PC-3 (cell line): ENCODE measurements around the gene MAPK8IP2. TPM values are rescaled to one million over a fixed set of nuclear protein-coding genes. Genes with fewer than 3 reads are reported as not detected.

ENCODE experiments used
- ATAC-seq: fragments of 200-7000 bp; cut with Tn5 transposase; 2 replicates; pipeline ENCODE4 v1.9.1; 2020; ENCODE audit warnings: mild to moderate bottlenecking, moderate library complexity
- BruUV-seq: library from RNA; stranded (reverse); fragments of 400-500 nt; replicated peaks from 2 replicates; lab custom pipeline; 2021; lab: Mats Ljungman, UMichigan
- CTCF ChIA-PET: fragments of 300-600 bp; sonication (Branson Sonifier 250); formaldehyde crosslinking; loops from one replicate; lab custom pipeline; 2022; ENCODE audit warnings: antibody characterized with exemption; lab: Charles Lee
- POLR2A ChIA-PET: fragments of 300-600 bp; sonication (Branson Sonifier 250); formaldehyde crosslinking; loops from one replicate; lab custom pipeline; 2022; ENCODE audit warnings: antibody characterized with exemption; ENCODE audit not compliant: unreplicated experiment; lab: Charles Lee
- DNase-seq: peaks from one replicate; pipeline ENCODE4 v3.0.0-alpha.2; 2015
- H2AFZ ChIP-seq: fragments of 300-600 bp; sonication (generic); 2 replicates; pipeline ENCODE4 v1.6.0; 2016; ENCODE audit warnings: antibody characterized with exemption, low read length
- H3F3A ChIP-seq: fragments of 300-600 bp; sonication (generic); one replicate; pipeline ENCODE4 v1.6.0; 2017; ENCODE audit warnings: antibody characterized with exemption, low read length, control low read depth, mild to moderate bottlenecking; ENCODE audit not compliant: unreplicated experiment
- H3K27ac ChIP-seq: fragments of 300-600 bp; sonication (generic); 2 replicates; pipeline ENCODE4 v1.5.1; 2016; ENCODE audit warnings: mild to moderate bottlenecking, low read length
- H3K27me3 ChIP-seq: fragments of 300-600 bp; sonication (generic); 2 replicates; pipeline ENCODE4 v1.6.1; 2016; ENCODE audit warnings: low read length, mixed read lengths
- H3K36me3 ChIP-seq: fragments of 300-600 bp; sonication (generic); 2 replicates; pipeline ENCODE4 v1.6.1; 2016; ENCODE audit warnings: low read depth, mixed run types, low read length, mixed read lengths
- H3K4me1 ChIP-seq: fragments of 300-600 bp; sonication (generic); 2 replicates; pipeline ENCODE4 v1.5.1; 2016; ENCODE audit warnings: low read length; ENCODE audit not compliant: insufficient read depth
- H3K4me2 ChIP-seq: fragments of 300-600 bp; sonication (generic); 2 replicates; pipeline ENCODE4 v1.6.0; 2016; ENCODE audit warnings: low read length
- H3K4me3 ChIP-seq: fragments of 300-600 bp; sonication (generic); 2 replicates; pipeline ENCODE4 v1.5.1; 2016; ENCODE audit warnings: mild to moderate bottlenecking, low read length, mixed read lengths
- H3K79me2 ChIP-seq: fragments of 300-600 bp; sonication (generic); 2 replicates; pipeline ENCODE4 v1.6.1; 2017; ENCODE audit warnings: low read length, mixed read lengths
- H3K9ac ChIP-seq: fragments of 300-600 bp; sonication (generic); 2 replicates; pipeline ENCODE4 v1.6.0; 2016; ENCODE audit warnings: mild to moderate bottlenecking, low read length
- H3K9me2 ChIP-seq: fragments of 300-600 bp; sonication (generic); replicated peaks from 2 replicates; pipeline ENCODE4 v1.6.1; 2016; ENCODE audit warnings: mixed run types, low read length, mixed read lengths
- H3K9me3 ChIP-seq: fragments of 300-600 bp; sonication (generic); 2 replicates; pipeline ENCODE4 v1.6.1; 2016; ENCODE audit warnings: low read length, mixed read lengths
- H4K20me1 ChIP-seq: fragments of 300-600 bp; sonication (generic); 2 replicates; pipeline ENCODE4 v1.6.1; 2016; ENCODE audit warnings: low read length, mixed read lengths
- EZH2 ChIP-seq: fragments of 300-600 bp; sonication (generic); IDR thresholded peaks from one replicate; pipeline ENCODE4 v1.6.1; 2017; ENCODE audit warnings: antibody characterized with exemption, mild to moderate bottlenecking, low read length; ENCODE audit not compliant: unreplicated experiment
- EZH2phosphoT487 ChIP-seq: fragments of 300-600 bp; sonication (generic); IDR thresholded peaks from 2 replicates; pipeline ENCODE4 v1.6.1; 2018; ENCODE audit warnings: mild to moderate bottlenecking, antibody characterized with exemption, low read length, borderline replicate concordance
- intact Hi-C: fragments of 100-400 bp; cut with micrococcal nuclease; formaldehyde crosslinking; loops from 2 replicates; pipeline ENCODE4 v1.9.0; 2023
- total RNA-seq: library from RNA; depleted of rRNA; stranded (reverse); fragments of >200 nt; gene quantifications from 2 replicates; pipeline ENCODE4 v1.2.3, GENCODE V29; 2014
- TF ChIP-seq, protein P1 (sequence below): fragments of 300-600 bp; sonication (generic); conservative IDR thresholded peaks from 2 replicates; pipeline ENCODE4 v1.5.1; 2017; ENCODE audit warnings: antibody characterized with exemption, low read depth, mild to moderate bottlenecking, low read length

MAPK8IP2 gene
- total RNA-seq, 1 experiment from 2014 or later = 1.5 TPM

DNA sequence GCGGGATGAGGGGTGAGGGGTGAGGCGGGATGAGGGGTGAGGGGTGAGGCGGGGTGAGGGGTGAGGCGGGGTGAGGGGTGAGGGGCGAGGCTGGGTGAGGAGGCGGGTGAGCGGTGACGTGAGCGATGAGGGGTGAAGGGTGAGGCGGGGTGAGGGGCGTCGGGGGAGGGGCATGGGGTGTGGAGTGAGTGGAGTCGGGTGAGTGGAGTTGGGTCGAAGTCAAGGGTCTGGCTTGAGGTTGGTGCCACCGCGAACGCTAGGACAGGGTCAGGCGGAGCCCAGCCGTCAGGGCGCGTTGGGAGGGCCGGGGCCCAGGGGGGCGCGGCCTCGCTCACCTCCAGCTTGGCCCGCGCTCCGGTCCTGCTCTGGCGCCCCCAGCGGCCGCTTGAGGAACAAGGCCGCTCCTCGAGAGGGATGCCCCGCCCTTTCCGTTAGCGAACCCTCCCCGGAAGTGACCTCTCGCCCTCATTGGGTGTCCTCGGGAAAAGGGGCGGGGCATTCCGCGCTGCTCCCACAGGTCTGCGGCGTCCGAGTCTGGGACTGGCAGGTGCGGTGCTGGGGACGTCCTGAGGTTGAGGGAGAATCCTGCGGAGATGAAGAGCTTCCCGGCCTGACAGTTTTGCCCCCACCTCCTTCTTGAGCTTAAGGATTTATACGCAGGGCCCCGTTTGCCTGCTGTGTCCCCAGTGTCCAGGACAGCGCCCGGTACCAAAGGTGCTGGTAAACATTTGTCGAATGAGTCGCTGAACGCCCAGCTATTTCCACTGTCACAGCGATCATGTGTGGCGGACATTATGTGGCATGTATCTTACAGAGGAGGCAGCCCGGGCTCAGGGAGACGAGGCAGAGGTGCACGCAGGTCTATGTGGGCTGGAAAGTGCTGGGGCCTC, 37.8 kb upstream of the MAPK8IP2 start, which contains the start of gene SYCE3:
TSS of gene SYCE3 (minus strand) at position 397 of the 890 bp plus-strand sequence. CDS start 6,514 bp downstream, outside the sequence.
- no peaks in the 10 kb centered on the region for H3F3A ChIP-seq
- no peak for TF ChIP-seq EZH2
- TF ChIP-seq, protein P1, sequence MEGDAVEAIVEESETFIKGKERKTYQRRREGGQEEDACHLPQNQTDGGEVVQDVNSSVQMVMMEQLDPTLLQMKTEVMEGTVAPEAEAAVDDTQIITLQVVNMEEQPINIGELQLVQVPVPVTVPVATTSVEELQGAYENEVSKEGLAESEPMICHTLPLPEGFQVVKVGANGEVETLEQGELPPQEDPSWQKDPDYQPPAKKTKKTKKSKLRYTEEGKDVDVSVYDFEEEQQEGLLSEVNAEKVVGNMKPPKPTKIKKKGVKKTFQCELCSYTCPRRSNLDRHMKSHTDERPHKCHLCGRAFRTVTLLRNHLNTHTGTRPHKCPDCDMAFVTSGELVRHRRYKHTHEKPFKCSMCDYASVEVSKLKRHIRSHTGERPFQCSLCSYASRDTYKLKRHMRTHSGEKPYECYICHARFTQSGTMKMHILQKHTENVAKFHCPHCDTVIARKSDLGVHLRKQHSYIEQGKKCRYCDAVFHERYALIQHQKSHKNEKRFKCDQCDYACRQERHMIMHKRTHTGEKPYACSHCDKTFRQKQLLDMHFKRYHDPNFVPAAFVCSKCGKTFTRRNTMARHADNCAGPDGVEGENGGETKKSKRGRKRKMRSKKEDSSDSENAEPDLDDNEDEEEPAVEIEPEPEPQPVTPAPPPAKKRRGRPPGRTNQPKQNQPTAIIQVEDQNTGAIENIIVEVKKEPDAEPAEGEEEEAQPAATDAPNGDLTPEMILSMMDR = peak; percentile 62
- H3K4me3 ChIP-seq = peak within 1 kb of the TSS; percentile 84
- ChIA-PET CTCF (interaction anchor here (0.6 to 0.8 kb wide), 4 partner anchors 26 to 65 kb away, joined by 3 read pairs; partner anchors contain the start of gene ARSA), POLR2A (interaction anchor here (0.6 kb wide), 1 partner anchor 12 kb away, joined by 3 read pairs; no protein-coding TSS in a partner anchor)
- ATAC-seq = peak; percentile 96
- no peaks in the 10 kb centered on the region for H3K36me3 ChIP-seq
- intact Hi-C loops = loop anchor here (5.0 kb wide), 1 partner anchor 35 kb away; the partner anchor contains the start of gene SCO2
- no peaks in the 10 kb centered on the region for H4K20me1 ChIP-seq
- BruUV-seq = TSS peak; percentile 96
- peaks cover 7% of the 10 kb centered on the region for H3K4me1 ChIP-seq
- peak within 1 kb of the TSS; percentile 88 for H2AFZ ChIP-seq
- H3K9me3 ChIP-seq = no peaks in the 10 kb centered on the region
- H3K9ac ChIP-seq = peak within 1 kb of the TSS; percentile 41
- peak; percentile 92 for DNase-seq
- no peak within 1 kb of the TSS for H3K27ac ChIP-seq
- H3K4me2 ChIP-seq = peak within 1 kb of the TSS; percentile 99
- no peaks in the 10 kb centered on the region for H3K27me3 ChIP-seq
- no peaks in the 10 kb centered on the region for H3K79me2 ChIP-seq
- no peaks in the 10 kb centered on the region for H3K9me2 ChIP-seq

DNA sequence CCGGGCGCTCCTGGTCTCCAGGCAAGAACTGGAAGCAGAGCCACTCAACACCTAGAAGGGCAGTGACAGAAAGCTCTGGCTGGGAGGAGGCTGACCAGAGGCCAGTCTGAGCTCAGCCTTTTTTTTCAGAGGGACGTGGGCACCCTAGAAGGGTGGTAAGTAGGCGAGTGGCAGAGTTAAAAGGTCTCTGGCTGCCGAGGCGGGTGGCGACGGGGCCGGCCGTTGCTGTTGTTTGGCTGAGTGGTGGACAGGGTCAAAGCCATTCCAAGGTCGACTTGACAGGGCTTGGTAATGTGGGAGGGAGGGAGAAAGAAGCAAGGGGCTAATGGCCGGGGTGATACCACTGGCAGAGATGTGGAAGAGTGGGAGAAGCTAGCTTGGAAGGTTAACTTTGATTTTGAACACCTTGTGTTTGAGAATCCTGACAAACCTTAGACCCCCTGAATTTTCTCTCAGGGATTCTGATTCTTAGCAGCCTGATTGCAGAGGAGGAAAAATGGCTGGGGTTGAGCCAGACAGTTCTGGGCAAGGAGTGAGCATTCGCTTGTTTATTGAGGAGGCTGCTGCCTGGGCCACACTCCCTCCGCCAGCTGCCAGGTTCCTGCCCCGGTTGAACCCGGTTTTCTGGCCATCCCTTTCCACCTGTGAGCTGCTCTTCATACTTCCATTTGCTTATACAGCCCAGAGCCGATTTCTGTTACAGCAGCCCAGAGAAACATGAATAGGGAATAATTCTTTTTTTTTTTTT, 37.0 kb upstream of the MAPK8IP2 start:
- no peaks in the 10 kb centered on the region for H3K27me3 ChIP-seq
- intact Hi-C loops = loop anchor here (5.0 kb wide), 1 partner anchor 36 kb away; the partner anchor contains the start of gene SCO2
- peak overlapping the region; percentile 84 for H3K4me3 ChIP-seq
- no peak overlapping the region for H3K27ac ChIP-seq
- H4K20me1 ChIP-seq = no peaks in the 10 kb centered on the region
- ATAC-seq (peak; percentile 16; the same call in 1 of the 2 replicates), DNase-seq (no peak)
- H3K9me2 ChIP-seq = no peaks in the 10 kb centered on the region
- H2AFZ ChIP-seq = peak overlapping the region; percentile 88
- H3K4me1 ChIP-seq = peaks cover 7% of the 10 kb centered on the region
- H3K4me2 ChIP-seq = peak overlapping the region; percentile 99
- ChIA-PET CTCF (interaction anchor here (0.6 to 0.8 kb wide), 2 partner anchors 57 to 64 kb away, joined by 3 to 13 read pairs; no protein-coding TSS in a partner anchor), POLR2A (no interaction called here)
- H3K36me3 ChIP-seq = no peaks in the 10 kb centered on the region
- H3K9ac ChIP-seq = peak overlapping the region; percentile 41
- no peaks in the 10 kb centered on the region for H3K9me3 ChIP-seq
- H3F3A ChIP-seq = no peaks in the 10 kb centered on the region
- no TSS peak for BruUV-seq
- TF ChIP-seq, protein P1 = no peak
- no peak for TF ChIP-seq EZH2
- TF ChIP-seq EZH2phosphoT487 = no peak
- no peaks in the 10 kb centered on the region for H3K79me2 ChIP-seq
